ENCODE measurements around the gene CT47C1. TPM values are rescaled to one million over a fixed set of nuclear protein-coding genes. Genes with fewer than 3 reads are reported as not detected.

CT47C1 gene
- polyA plus RNA-seq, 1 donor (not counting 4 experiments of a cell fraction or from before 2014, with no cell fraction given) = not detected

GRCh38 chrX:119089619-119090018 lies 16.8 kb downstream of the CT47C1 start:
- Histone ChIP-seq H3K36me3 (ENCODE audit: control insufficient read depth in 2 of 2, extremely low read depth in 1 of 2, insufficient read depth in 2 of 2, low read length in 2 of 2) (no peaks in the 10 kb centered on the region), H2AFZ (ENCODE audit: control insufficient read depth, low read length) (no peak overlapping the region), H3K27ac (ENCODE audit: control insufficient read depth, insufficient read depth, low read length) (no peak overlapping the region), H3K9ac (ENCODE audit: control insufficient read depth, extremely low read depth, insufficient read depth, low read length) (no peak overlapping the region), H3K4me3 (ENCODE audit: control insufficient read depth in 2 of 3, extremely low read depth in 1 of 3, insufficient read depth in 2 of 3, low read depth in 1 of 3, low read length in 3 of 3) (no peak overlapping the region), H3K9me3 (ENCODE audit: control insufficient read depth, low read depth, low read length) (no peaks in the 10 kb centered on the region), H3K9me1 (ENCODE audit: control insufficient read depth, extremely low read depth, insufficient read depth, low read length) (no peaks in the 10 kb centered on the region), H3K4me1 (ENCODE audit: control insufficient read depth, extremely low read depth, insufficient read depth, low read length) (no peaks in the 10 kb centered on the region), H4K20me1 (ENCODE audit: control insufficient read depth, extremely low read depth, insufficient read depth, low read length) (no peaks in the 10 kb centered on the region), H3K79me2 (ENCODE audit: control insufficient read depth, insufficient read depth, low read length) (no peaks in the 10 kb centered on the region), H3K27me3 (ENCODE audit: control insufficient read depth, extremely low read depth, insufficient read depth, low read length) (peaks cover 7% of the 10 kb centered on the region), H3K4me2 (ENCODE audit: control insufficient read depth, extremely low read depth, insufficient read depth, low read depth, low read length) (no peak overlapping the region)
- no peak for TF ChIP-seq EZH2 (IDR thresholded peaks at IDR 0.05; ENCODE audit: low read length)
- TF ChIP-seq CTCF (optimal IDR thresholded peaks at IDR 0.05 in 1 of 3, IDR thresholded peaks at IDR 0.05 in 1 of 3, conservative IDR thresholded peaks at IDR 0.05 in 1 of 3; ENCODE audit: extremely low read depth in 1 of 3, insufficient read depth in 2 of 3, low read length in 3 of 3) = no peak
- no peak for DNase-seq (ENCODE audit: low read depth, low spot score)
- dilution Hi-C loops (cut with MboI; ENCODE audit: extremely low pct_ligation_motif_present, low sequenced_read_pairs) = no loop called here
- FAIRE-seq = no peak

- no peaks in the 10 kb centered on the region for H4K20me1 ChIP-seq (ENCODE audit: control insufficient read depth, extremely low read depth, insufficient read depth, low read length)
- TF ChIP-seq CTCF (optimal IDR thresholded peaks at IDR 0.05 in 1 of 3, IDR thresholded peaks at IDR 0.05 in 1 of 3, conservative IDR thresholded peaks at IDR 0.05 in 1 of 3; ENCODE audit: extremely low read depth in 1 of 3, insufficient read depth in 2 of 3, low read length in 3 of 3) (no peak), EZH2 (IDR thresholded peaks at IDR 0.05; ENCODE audit: low read length) (no peak)
- DNase-seq (ENCODE audit: low read depth, low spot score) (no peak), FAIRE-seq (no peak)
- peaks cover 7% of the 10 kb centered on the region for H3K27me3 ChIP-seq (ENCODE audit: control insufficient read depth, extremely low read depth, insufficient read depth, low read length)
- no peak overlapping the region for H3K4me3 ChIP-seq (ENCODE audit: control insufficient read depth in 2 of 3, extremely low read depth in 1 of 3, insufficient read depth in 2 of 3, low read depth in 1 of 3, low read length in 3 of 3)
- H3K4me2 ChIP-seq (ENCODE audit: control insufficient read depth, extremely low read depth, insufficient read depth, low read depth, low read length) = no peak overlapping the region
- no peak overlapping the region for H3K9ac ChIP-seq (ENCODE audit: control insufficient read depth, extremely low read depth, insufficient read depth, low read length)
- no peaks in the 10 kb centered on the region for H3K9me1 ChIP-seq (ENCODE audit: control insufficient read depth, extremely low read depth, insufficient read depth, low read length)
- H3K36me3 ChIP-seq (ENCODE audit: control insufficient read depth in 2 of 2, extremely low read depth in 1 of 2, insufficient read depth in 2 of 2, low read length in 2 of 2) = no peaks in the 10 kb centered on the region
- no peaks in the 10 kb centered on the region for H3K9me3 ChIP-seq (ENCODE audit: control insufficient read depth, low read depth, low read length)
- no peaks in the 10 kb centered on the region for H3K79me2 ChIP-seq (ENCODE audit: control insufficient read depth, insufficient read depth, low read length)
- H3K27ac ChIP-seq (ENCODE audit: control insufficient read depth, insufficient read depth, low read length) = no peak overlapping the region
- dilution Hi-C loops (cut with MboI; ENCODE audit: extremely low pct_ligation_motif_present, low sequenced_read_pairs) = no loop called here
- no peaks in the 10 kb centered on the region for H3K4me1 ChIP-seq (ENCODE audit: control insufficient read depth, extremely low read depth, insufficient read depth, low read length)
- H2AFZ ChIP-seq (ENCODE audit: control insufficient read depth, low read length) = no peak overlapping the region
Measured at GRCh38 chrX:119090627-119091026, 17.8 kb downstream of the CT47C1 start.

Measured in keratinocyte (primary cell).